ENCODE measurements around the gene TSLP.

DNA sequence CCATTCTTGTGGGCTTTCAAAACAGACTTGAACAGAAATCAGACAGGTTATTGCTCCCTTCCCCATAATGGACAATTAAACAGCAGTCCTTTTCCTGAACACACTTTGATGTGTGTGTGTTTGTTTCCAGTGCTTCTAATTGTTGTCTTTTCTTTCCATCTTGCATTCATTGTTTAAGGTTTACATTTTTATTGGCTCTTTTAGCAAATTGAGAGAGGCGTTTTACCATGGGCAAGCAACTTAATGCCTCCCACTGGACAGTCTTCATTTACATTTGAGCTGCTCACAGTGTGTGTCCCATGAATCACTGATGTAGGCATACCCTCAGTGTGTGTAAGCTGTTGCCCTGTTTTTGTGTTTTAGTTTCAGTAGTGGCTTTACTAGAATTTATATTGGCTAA, 45.6 kb downstream of the TSLP start:
- no peak for TF ChIP-seq TAF1 (IDR thresholded peaks at IDR 0.05; ENCODE audit: low read depth, low read length)
- no peak for TF ChIP-seq POLR2AphosphoS5 (IDR thresholded peaks at IDR 0.05; ENCODE audit: low read depth, low read length)
- TF ChIP-seq POLR2A (IDR thresholded peaks at IDR 0.05; ENCODE audit: low read depth, low read length): no peak
- no peak for TF ChIP-seq POU2F2 (IDR thresholded peaks at IDR 0.05; ENCODE audit: low read depth, low read length)
- TF ChIP-seq PAX5 (IDR thresholded peaks at IDR 0.05; ENCODE audit: insufficient read depth, low read length, severe bottlenecking): no peak
- TF ChIP-seq SPI1 (IDR thresholded peaks at IDR 0.05; ENCODE audit: low read depth, low read length): no peak
